Left cardiac atrium (tissue), 4 donors: ENCODE results near the gene LSP1. TPM values are rescaled to one million over a fixed set of nuclear protein-coding genes. Genes with fewer than 3 reads are reported as not detected.

Experiments used
- ATAC-seq, 2 donors: fragments of 200-7000 bp; cut with Tn5 transposase; one replicate each; pipeline ENCODE4 v1.9.1; 2020; ENCODE audit warnings: mild to moderate bottlenecking in 2 of 2, moderate library complexity in 2 of 2
- DNase-seq: peaks from one replicate; pipeline ENCODE4 v3.0.0-alpha.2; 2020
- intact Hi-C, 2 donors: fragments of 100-400 bp; cut with DNase I; formaldehyde crosslinking; loops; one replicate each; pipeline versions ENCODE4 v1.14.1 to v1.15.1; 2022 to 2023
- total RNA-seq, 2 donors: library from RNA; stranded (reverse); fragmentation: NEBNext Ultra II Directional; extraction: Animal tissue kit (Norgen Biotek cat#: 25700); gene quantifications; one replicate each; pipeline ENCODE4 v1.2.1, GENCODE V29; 2021
- donor health status: DM: no; HTN: yes; CAD: no.
- donor health status: DM: no; HTN: yes; CAD: no; lungs with severe emphysema.
- donor health status: DM: yes; HTN: yes; CAD: no.
- donor health status: Dilated cardiomyopathy.

The LSP1 gene
- total RNA-seq, 2 donors from 2014 or later, result 24.9 to 31.2 TPM

- DNase-seq, result no peak
- intact Hi-C loops, result loop anchor here in 1 of 2 donors (5.0 kb wide), 1 partner anchor 39 kb away; no protein-coding TSS in a partner anchor
- no peak for ATAC-seq
Observed at GRCh38 chr11:1843796-1844195, 9.1 kb upstream of the LSP1 start.

GRCh38 chr11:1844221-1845094 is 8.4 kb upstream of the LSP1 start:
- DNase-seq (peak; percentile 70), ATAC-seq (peak in 1 of 2 donors; percentile 37)
- intact Hi-C loops, result loop anchor here in 1 of 2 donors (5.0 kb wide), 1 partner anchor 38 kb away; no protein-coding TSS in a partner anchor

- ATAC-seq, result no peak
- intact Hi-C loops, result no loop called here
- DNase-seq, result no peak
Observed at GRCh38 chr11:1845095-1845429, 7.8 kb upstream of the LSP1 start.

- no peak for ATAC-seq
- no peak for DNase-seq
- intact Hi-C loops, result no loop called here
Observed at GRCh38 chr11:1845561-1846452, 7.1 kb upstream of the LSP1 start.

GRCh38 chr11:1846453-1846932 is 6.4 kb upstream of the LSP1 start:
- ATAC-seq, result no peak
- intact Hi-C loops, result no loop called here
- no peak for DNase-seq

GRCh38 chr11:1847006-1847735 is 5.7 kb upstream of the LSP1 start:
- intact Hi-C loops, result no loop called here
- ATAC-seq, result no peak
- DNase-seq, result no peak

GRCh38 chr11:1847926-1848639 is 4.8 kb upstream of the LSP1 start:
- intact Hi-C loops, result no loop called here
- DNase-seq, result no peak
- ATAC-seq, result no peak

- ATAC-seq, result no peak
Observed at GRCh38 chr11:1848640-1849430, 4.0 kb upstream of the LSP1 start.

GRCh38 chr11:1851468-1852180 is 1.3 kb upstream of the LSP1 start:
- no peak for DNase-seq
- ATAC-seq, result no peak
- intact Hi-C loops, result no loop called here

More at GRCh38 chr11:1848640-1849430, 4.0 kb upstream of the LSP1 start:
- intact Hi-C loops, result no loop called here
- no peak for DNase-seq

GRCh38 chr11:1852271-1852876 is 510 bp upstream of the LSP1 start:
- no peak for DNase-seq
- intact Hi-C loops, result no loop called here
- no peak for ATAC-seq

GRCh38 chr11:1853376-1854131 is 670 bp downstream of the LSP1 start:
- intact Hi-C loops, result no loop called here
- DNase-seq, result no peak
- no peak for ATAC-seq

GRCh38 chr11:1854132-1854948 is 1.5 kb downstream of the LSP1 start:
- intact Hi-C loops, result no loop called here
- ATAC-seq, result no peak
- no peak for DNase-seq

- intact Hi-C loops, result no loop called here
- DNase-seq (no peak), ATAC-seq (no peak)
Observed at GRCh38 chr11:1854949-1855885, 2.3 kb downstream of the LSP1 start.

- intact Hi-C loops, result no loop called here
- DNase-seq, result no peak
- no peak for ATAC-seq
Observed at GRCh38 chr11:1855886-1856265, 3.0 kb downstream of the LSP1 start.
